Activated CD8-positive, alpha-beta memory T cell treated with anti-CD3 and anti-CD28 coated beads, Interleukin-2, amount 50 U/mL, for 4 hours (primary cell): ENCODE results near the gene NCOA3.

ENCODE experiments used
- DNase-seq: peaks from one replicate; pipeline ENCODE4 v3.0.0-alpha.2; 2020

Gene NCOA3

GRCh38 chr20:47687095-47687987 lies 185.7 kb downstream of the NCOA3 start:
- DNase-seq, result no peak

GRCh38 chr20:47688385-47689381 lies 187.0 kb downstream of the NCOA3 start:
- DNase-seq, result no peak

DNA sequence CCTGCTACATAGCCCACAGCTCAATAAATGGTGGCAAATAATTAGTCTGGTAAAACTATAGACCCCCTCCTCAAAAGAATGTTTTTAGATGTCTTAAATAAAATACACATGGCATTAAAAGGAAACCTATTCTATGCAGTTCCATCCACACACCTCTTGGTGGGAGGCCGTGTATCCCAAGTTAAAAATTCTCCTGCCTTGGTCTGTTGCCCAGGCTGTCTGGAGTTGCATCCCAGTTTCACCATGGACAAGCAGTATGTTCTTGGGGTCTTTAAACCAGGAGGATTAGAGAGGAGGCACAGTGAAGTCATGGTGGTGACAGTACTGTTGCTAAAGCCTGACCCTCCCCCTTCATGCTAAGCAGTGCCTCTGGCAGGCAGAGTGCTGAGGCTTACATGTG lies 188.0 kb downstream of the NCOA3 start:
- no peak for DNase-seq

- no peak for DNase-seq
Observed at GRCh38 chr20:47691625-47692024, 189.9 kb downstream of the NCOA3 start.

DNA sequence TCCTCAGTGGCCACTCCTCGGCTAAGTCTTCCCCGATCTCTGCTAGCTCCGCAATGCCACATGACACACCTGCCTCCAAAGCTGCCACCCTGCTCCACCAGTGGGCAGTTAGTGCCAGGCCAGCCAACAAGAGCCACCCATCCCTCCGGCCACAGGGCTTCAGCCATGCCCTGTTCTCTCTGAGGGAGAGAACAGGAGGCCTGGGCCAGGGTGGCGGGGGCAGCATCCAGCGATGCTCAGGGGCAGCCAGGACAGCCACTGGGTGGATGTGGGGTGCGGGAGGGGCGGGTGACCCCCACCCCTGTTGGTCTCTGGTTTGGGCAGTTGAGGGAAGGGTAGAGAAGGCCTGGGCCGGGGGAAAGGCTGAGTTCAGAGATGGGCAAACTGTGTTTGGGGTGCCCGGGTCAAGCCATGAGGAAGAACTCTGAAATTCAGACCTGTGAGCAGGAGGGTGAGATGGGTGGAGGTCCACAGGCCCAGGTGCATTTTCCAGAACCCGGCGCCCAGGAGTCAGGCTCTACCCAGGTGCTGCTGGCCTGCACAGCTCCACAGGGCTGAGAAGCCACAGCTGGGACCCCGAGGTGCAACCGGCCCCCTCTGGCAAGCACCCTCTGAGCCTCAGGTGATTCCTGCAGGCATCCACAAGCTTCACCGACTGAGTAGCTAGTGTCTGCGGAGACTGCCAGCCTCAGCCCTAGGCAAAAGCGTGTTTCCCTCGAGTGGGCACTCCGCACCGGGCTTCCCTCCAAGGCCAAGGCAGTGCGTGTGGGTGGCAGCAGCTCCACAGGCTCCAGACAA lies 192.5 kb downstream of the NCOA3 start:
- no peak for DNase-seq

DNA sequence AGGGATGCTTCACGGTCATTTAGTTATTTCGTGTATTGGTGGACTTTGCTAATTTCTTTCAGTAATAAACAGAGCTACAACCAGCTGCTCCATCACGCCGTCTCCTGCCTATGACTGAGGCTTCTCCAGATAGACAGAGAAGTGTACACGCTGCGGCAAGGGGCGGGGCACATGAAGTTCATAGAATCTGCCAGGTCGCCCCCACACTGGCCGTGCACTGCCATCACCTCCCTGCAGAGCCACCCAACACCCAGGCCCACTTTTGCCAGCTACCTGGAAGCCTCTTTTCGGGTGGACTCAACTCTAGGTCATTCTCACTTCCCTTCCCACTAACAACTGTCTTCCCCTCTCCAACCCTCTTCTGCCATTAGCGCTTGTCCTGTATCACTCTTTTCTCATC lies 195.2 kb downstream of the NCOA3 start:
- no peak for DNase-seq

DNA sequence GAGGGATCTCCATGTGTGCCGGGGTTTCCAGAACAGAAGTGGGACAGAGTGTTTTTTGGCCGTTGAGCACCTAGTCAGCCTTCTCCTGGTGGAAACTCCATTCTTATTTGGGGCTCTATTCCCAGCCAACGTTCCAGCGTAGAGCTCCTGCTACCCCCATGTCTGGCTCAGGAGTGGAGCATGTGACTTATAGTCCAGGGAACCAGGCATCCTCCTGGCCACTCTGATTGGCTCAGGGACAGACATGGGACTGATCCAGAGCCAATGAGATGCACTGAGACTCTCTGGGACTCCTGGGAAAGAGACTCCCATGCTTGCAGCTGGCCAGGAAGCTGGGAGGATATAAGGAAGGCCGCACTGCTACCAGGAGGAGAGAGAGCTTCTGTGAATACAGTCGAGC lies 196.5 kb downstream of the NCOA3 start:
- DNase-seq, result no peak

- no peak for DNase-seq
Observed at GRCh38 chr20:47699818-47700217, 198.1 kb downstream of the NCOA3 start.

DNA sequence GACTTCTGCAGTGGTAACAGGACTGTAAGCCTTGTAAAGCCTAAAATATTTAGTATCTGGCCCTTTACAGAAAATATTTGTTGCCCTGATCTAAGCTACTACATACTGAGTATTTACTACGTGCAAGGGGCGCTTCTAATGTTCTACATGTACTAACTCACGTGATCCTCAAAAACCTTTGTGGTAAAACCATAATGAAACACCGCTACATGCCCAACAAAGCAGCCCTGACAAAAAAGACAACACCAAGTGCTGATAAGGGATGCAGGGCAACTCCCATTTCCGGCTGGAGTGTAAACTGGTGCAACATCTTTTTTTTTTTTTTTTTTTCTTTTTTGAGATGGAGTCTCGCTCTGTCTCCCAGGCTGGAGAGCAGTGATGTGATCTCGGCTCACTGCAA lies 198.6 kb downstream of the NCOA3 start:
- no peak for DNase-seq

DNA sequence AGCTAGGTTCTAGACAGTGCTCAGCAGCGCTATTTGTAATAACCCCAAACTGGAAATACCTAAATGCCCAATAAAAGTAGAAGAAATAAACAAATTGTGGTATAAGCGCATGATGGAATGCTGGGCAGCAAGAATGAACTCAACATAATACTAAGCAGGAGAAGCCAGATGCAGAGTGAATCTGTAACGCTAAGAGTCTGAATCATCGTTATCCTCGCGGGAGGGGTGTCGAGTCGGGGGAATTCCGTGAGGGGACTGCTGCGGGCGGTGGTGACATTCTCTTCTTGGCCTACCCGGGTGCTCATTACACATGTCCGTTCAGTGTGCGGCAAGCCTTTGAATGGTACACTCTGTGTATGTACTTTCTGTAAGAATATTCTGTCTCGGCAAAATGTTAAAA lies 199.9 kb downstream of the NCOA3 start:
- DNase-seq, result no peak

DNA sequence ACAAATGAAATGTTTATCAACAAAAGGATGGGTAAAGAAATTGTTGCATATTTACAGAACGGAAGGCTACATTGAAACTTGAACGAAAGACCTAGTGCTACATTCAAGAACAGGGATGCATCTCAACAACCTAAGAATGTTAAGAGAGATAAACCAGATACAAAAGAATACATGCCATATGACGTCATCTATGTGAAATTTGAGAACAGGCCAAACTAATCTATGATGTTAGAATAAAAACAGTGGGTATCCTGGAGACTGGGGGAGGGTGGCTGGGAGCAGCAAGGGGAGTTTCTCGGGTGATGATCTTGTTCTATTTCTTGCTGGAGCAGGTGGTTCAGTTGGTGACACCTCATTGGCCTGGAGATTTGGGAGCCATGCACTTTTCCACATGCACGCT lies 202.1 kb downstream of the NCOA3 start:
- no peak for DNase-seq

- no peak for DNase-seq
Observed at GRCh38 chr20:47704746-47705496, 203.2 kb downstream of the NCOA3 start.

- DNase-seq, result no peak
Observed at GRCh38 chr20:47705497-47705856, 203.8 kb downstream of the NCOA3 start.

GRCh38 chr20:47706345-47706744 lies 204.7 kb downstream of the NCOA3 start:
- no peak for DNase-seq
